GM21515 (cell line): ENCODE measurements around the gene PARP6.
A peak's percentile ranks its signal among the peaks of the same experiment; 100 is the strongest.

Experiments
- ATAC-seq: cut with Tn5 transposase; IDR thresholded peaks from one replicate; pipeline ENCODE4 v1.9.1; 2021; ENCODE audit not compliant: unreplicated experiment

PARP6 gene

DNA sequence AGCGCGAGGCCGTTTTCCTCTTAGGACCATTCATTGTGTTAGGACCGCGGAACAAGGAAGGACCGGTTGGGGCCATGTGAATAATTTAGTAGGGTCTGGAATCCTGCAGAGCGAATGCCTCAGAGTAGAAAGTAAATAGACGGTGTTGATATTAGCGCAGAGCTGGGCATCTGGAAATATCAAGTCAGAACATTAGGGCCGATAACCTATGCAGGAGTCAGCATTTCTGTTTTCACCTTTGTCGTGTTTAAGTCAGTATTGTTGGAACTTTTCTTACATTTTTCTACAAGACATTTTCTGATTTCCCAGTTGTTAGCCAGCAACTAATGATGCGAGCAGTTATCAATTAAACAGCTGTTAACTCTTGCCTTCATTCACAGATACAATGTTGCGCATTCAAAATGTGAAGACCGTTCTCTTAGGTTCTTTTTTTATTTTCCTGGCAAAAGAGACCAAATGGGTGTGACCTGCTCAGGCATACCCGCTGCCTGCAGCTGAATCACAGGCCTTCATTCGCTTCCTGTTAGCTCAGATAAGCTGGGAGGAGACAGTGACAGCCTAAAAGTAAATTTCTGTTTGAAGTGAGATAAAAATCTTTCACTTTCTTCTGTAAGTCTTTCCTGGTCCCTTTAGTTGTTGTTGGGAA is 40.4 kb downstream of the PARP6 start:
- ATAC-seq: no peak

DNA sequence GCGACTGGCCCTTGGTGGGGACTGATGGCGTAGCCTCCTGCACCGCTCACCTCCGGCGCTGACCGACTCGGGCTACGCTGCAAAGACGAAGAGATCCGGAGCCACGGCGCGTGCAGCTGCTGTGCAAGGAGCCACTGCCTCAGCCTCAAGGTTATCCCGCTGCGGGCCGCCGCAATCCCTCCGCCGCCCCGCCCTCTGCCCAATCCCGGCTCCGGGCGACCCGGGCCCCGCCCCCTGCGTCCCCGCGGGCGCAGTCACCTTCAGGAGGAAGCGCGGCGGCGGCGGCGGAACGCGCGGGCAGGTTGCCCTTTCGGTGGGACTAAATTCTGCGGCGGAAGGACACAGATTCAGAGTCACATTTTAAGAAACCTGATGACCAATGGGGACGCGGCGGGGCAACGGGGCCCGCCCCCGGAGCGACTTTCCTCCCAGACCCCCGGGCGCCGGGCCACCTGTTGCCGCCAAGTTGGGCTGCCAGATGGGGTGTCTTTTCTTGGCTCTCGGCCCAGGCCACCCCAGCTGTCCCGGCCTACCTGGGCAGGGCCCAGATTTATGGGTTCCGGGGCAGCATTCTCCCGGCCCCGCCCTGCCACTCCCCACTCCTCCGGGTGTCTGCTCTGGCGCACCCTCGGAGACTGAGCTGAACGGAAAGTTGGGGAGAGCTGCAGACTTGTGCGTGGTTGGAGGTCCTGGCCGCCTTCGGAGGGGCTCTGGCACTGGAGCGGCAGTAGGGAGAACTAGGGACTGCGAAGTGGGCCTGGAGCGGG is 41.1 kb downstream of the PARP6 start, which contains the start of gene PKM:
Gene PKM (minus strand): TSS at position 125 of the 767 bp plus-strand sequence. CDS start 12,093 bp downstream, outside the sequence.
- ATAC-seq: peak; percentile 43

DNA sequence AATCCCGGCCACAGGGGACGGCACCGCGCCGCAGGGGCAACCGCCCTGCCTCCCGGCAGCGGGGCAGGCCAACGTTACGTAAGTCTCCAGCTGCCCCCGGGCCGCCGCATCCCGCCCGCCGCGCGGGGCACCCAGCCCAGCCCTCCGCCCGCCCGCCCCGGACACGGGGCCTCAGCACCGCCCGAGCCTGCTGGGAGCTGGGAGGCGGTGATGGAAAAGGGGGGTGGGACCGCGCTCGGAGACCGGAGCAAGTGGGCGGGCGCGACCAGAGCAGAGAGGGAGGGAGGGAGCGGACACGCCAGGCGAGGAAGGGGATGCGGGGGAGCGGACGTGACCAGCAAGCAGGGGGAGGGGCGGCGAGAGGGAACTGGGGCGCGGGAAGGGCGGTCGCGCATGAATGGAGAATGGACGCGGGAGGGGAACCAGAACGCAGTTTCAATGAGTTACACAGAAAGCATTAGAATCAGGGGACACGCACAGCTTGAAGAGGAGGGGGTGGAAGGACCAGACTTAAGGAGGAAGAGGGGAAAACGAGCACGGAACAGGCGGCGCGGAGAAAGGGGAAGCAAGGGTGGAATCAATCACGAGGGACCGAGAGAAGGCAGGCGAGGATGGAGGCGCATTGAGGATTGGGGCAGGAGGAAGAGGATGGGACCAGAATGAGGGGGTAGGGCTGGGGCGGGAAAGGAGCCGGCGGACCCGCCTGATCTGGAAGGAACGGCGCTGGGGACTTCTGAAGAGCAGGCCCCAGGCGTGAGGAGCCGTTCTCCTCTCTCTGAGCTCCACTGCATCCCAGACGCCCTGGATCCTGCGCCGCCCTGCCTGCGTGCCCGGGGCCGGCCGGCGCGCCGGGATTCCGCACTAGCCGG is 41.9 kb downstream of the PARP6 start:
- ATAC-seq: no peak

DNA sequence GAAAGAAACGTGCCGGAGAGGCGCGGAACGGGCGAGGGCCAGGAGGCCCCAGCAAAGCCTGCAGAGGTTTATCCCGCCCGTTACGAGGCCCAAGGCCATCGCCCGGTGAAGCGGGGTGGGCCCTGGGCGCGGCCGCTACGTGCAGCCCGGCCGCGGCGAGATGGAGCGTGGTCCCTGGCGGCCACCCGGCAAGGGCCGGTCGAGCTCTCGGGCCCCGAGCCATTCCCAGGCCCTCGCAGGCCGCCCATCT is 42.5 kb downstream of the PARP6 start:
- ATAC-seq: no peak

DNA sequence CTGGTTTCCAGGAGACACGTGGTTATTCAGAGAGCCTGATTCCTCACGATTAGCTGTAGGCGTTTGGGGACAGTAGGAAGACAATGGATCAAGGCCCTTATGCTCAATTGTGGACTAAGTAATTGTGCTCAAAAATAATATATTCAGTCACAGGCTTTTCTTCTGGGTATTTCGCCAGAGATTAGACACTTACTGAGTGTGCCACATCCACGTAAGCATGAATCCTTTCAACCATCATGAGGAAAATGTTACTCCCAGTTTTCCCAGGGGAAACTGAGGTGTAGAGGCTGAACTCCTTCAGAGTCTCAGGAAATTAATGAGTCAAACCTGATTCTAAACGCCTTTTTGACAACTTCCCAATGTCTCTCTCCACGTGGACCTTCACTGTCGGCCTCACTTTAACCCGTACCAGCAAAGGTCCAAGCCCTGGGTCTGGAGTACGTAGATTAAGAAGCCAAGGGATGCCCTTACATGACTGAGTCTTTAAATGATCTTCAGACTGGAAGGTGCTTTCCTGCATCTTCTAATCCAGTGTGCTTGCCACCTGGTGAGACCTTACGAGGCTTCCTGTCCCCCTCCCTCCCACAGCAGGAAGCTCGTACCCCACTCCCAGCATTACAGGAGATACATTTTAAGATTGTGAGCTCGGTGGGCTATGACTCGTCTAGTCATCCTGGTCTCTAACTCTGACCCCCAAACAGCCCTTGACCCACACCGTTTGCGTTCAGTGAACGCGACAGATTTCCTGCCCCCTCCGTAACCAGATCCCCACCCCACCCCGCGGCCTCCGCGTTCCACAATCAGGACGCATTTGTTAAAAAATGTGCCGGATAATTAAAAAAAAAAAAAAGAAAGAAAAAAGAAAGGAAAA is 43.0 kb downstream of the PARP6 start:
- no peak for ATAC-seq

DNA sequence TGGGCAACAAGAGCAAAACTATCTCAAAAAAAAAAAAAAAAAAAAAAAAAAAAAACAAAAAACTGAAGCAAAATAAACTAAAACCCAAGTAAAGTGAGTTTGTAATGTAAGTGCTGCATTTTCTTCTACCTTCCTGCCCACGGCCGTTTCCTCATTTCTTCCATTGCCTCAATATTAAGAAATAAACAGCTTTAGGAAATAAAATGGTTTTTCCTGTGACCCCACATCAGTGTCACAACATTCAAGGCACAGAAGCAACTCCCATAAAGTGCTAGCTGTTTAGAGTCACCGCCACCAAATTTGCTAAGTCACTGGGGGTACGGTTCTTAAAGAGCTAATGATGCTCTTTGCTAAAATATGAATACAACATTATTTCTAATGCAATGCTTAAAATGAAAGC is 44.6 kb downstream of the PARP6 start:
- no peak for ATAC-seq

DNA sequence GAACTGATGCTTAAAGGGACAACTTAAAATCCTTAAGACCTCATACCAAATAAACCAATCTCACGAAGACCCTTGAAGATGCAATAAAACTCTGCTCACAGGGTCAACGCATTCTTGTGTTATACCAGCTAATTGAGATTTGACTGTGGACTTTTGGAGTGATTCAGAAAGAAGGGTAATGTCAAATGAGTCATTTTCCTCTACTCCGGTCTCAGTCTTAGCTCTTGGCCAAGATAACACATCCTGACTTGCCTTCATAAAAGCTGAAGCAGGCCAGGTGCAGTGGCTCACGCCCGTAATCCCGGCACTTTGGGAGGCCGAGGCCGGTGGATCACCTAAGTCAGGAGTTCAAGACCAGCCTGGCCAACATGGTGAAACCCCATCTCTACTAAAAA is 45.2 kb downstream of the PARP6 start:
- no peak for ATAC-seq

DNA sequence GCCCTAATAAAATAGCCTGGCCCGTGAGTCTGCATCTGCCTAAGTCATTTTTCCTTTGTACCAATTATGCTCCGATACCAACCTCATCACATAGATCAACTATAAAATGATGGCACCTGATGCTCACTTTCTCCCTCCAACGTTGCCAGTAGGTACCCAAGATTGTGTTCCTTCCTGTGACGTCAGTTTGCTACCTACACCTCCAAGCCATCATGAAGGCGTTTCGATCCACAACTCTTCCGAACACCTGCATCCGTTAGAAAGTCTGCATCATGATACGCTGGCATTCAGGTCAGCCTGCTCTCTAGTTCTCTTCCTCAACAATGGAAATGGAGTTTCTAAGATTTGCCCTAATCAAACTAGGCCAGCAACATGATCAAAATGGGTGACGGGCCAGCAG is 49.1 kb downstream of the PARP6 start:
- ATAC-seq: no peak

DNA sequence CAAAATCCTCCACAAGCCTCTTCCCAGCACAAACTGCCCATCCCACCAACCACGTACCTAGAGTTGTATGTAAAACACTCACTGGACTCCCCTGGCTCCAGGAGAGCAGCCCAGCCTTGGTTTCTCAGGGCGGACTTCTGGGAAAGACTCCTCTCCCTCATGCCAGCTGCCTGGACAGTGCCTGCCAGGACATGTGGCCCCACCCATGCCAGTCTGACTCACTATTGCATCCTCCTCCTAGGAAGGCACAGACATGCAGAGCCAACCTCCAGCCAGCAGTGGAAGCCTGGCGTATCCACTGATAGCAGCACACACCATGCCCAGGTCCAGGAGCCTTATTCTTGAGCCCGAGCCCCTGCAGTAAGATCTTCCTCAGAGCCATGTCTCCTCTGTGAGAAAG is 50.0 kb downstream of the PARP6 start:
- ATAC-seq: no peak

DNA sequence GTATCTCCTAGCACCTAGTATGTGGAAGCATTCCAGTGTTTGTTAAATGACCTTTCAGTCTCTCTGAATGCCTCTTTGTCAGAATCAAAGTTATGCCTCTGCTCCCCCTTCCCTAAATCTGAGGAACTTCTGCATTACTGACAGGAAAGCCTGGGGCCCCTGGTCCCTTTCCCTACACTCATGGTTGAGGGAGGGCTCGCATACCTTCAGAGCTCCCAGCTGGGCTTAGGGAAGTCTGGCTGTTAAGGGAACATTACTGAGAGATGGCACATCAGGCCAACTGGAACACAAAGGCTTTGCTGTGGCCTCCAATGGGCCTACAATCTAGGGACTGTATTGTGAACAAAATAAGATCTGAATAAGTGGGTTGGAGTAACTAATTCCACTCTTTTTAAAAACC is 51.7 kb downstream of the PARP6 start:
- ATAC-seq: no peak

DNA sequence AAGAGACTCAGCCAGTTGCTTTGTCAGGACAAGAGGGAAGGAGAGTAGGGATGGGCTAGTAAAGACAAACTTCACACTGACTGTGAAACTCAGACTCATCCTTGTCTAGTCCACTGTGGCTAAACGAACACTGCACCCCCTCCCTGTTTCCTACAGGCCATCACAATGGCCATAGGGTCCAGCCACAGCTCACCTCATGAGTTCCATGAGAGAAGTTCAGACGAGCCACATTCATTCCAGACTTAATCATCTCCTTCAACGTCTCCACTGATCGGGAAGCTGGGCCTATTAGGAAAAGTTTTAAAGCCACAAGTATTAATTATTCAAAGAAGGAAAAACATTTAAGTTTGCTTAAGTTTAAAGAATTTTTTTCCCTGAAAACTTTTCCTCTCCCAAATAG is 55.1 kb downstream of the PARP6 start:
- ATAC-seq: no peak

DNA sequence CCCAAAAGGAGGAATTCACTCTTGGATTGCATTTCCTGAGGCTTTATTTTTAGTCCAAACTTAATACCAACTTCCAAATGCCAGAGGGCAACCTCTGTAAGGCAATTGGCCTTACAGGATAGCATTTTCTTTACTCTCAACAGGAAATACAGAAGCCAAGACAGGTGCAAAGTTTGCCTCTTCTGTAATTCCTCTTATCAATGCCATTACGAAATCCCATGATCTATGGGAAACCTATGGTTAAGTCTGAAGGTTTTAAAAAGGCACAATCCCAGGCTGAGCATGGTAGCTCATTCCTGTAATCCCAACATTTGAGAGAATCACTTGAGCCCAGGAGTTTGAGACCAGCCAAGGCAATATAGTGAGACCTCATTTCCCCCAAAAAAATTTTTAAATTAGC is 56.3 kb downstream of the PARP6 start:
- no peak for ATAC-seq

DNA sequence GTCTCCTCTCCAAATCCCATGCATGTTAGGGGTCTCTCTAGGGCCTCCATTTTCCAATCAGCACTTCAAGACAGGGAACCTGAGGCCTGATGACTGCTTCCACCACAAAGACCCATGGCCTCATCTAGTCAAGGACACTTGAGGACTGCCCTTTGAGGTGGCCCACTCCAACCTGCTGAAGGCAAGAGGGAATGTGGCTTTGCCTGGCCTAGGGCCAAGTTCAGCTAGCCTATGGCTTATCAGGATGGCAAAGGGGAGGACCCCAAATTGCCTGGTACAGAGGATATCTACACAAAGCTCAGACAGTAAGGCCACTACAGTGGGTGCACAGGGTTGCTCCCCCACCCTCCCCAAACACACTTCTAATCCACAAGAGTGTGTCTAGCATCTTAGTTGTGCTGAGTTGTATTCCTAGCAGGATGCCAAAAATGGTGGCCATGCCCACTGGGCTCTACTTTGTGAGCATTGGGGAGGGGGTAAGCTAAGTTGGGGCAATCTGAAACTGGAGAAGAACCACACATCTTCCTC is 64.7 kb downstream of the PARP6 start:
- no peak for ATAC-seq

DNA sequence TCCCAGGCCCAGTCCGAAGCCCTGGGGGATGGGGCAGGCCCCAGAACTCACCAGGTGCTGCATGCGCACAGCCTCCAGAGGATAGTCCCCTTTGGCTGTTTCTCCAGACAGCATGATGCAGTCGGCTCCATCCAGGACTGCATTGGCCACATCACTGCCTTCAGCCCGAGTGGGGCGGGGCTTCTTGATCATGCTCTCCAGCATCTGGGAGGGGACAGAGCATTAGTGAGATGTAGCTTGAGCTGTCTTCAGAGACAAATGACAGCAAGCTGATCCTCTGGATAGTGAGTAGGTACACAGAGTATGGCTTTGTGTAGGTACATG is 65.7 kb downstream of the PARP6 start:
- no peak for ATAC-seq

DNA sequence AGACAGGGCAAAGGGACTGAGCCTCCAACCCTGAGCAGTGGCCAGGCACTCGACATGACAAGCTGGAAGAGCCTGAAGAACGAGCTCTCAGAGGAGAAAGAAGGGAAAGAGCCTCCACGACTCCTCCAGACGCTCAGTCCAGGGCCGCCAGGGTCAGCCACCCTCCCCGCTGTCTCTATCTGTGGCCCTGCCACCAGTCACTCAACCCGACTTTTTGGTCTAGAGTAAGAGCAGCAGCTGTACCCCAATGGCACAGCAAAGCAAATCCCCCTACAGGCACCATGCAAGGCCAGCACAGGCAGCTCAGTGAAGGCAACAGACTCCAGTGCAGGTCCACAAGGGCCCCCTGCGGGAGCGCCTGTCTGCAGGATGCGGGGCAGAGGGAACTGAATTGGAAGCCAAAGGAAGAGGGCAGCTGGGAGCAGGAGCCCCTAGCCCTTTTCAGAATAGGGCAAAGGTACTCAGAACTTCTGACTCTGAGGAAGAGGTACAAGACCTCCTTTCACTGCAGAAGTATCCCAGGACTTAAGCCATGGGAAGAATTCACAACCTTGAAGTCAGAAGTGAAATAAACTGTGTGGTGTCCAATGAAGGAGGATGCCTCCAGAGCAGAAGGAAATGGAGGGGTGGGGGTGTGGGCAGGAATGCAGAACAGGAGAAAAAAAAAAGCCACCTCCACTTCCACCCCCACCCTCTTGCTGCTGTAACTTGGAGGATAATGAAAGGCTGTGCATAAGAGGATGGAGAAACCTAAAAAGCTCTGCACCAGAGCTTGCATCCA is 66.3 kb downstream of the PARP6 start:
- no peak for ATAC-seq

DNA sequence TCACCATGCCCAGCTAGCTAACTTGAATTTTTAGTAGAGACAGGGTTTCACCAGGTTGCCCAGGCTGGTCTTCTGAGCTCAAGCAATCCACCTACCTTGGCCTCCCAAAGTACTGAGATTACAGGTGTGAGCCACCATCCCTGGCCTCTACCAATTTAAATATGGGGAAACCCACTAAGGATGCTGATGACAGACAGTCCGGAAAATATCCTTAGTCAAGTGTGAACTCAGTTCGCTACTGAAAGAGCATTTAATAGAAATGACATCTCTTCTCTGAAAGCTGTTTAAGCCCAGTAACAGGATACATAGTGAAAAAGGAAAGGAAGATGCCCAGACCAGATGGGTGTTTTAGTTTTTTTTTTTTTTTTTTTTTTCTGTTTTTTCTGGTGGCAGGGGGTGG is 67.1 kb downstream of the PARP6 start:
- no peak for ATAC-seq

DNA sequence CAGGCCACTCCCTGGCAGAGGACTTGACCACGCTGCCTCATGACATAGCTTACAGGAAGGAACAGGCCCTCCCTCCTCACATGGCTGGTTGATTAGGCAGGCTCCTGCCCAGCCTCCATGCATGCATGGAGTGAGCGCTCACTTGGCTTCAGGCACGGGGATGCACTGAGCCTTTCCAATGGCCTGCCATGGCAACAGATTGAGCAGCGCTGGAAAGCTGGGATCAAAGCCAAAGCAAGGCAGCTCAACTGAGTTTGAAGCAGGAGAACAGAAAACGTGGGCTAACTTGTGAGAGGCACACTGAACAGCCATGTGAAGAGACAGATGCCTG is 68.9 kb downstream of the PARP6 start:
- no peak for ATAC-seq

DNA sequence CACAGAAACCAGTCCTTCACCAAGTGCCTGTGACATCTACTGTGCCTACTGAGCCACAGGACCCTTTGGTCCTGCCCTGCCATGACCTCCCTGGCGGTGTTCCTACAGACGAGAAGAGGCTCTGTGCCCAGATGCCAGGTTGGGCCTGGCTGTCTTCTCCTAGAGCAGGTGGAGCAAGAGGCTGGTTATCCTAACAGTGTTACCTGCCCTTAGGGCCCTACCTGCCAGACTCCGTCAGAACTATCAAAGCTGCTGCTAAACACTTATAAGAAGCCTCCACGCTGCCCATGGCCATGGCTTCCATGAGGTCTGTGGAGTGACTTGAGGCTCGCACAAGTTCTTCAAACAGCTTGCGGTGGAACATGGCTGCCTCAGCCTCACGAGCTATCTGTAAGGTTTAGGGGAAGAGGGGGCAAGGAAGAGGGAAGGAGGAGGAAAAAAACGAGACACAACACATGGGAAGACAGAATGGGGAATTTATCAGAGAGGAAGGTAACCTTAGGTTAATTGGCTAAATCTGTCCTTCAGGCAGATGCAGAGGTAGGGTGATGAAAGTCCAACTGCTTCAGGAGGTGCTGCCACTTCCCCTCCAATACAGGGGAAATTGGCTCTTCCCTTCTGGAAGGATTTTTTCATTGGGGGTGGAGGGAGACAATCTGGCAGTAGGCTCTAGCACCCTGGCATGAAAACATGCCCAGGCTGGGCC is 69.4 kb downstream of the PARP6 start:
- ATAC-seq: no peak

DNA sequence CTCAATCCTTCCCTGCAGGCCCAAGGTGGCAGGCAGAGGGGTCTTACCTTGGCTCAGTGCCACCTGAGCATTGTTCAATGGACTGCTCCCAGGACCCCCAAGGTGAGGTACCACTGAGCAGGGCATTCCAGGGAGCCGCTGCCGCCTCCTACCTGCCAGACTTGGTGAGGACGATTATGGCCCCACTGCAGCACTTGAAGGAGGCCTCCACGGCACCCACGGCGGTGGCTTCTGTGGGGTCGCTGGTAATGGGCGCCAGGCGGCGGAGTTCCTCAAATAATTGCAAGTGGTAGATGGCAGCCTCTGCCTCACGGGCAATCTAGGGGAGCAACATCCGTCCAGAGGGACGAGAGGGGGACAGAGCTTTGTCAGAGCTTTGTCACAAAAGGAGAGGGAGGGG is 70.1 kb downstream of the PARP6 start:
- no peak for ATAC-seq

DNA sequence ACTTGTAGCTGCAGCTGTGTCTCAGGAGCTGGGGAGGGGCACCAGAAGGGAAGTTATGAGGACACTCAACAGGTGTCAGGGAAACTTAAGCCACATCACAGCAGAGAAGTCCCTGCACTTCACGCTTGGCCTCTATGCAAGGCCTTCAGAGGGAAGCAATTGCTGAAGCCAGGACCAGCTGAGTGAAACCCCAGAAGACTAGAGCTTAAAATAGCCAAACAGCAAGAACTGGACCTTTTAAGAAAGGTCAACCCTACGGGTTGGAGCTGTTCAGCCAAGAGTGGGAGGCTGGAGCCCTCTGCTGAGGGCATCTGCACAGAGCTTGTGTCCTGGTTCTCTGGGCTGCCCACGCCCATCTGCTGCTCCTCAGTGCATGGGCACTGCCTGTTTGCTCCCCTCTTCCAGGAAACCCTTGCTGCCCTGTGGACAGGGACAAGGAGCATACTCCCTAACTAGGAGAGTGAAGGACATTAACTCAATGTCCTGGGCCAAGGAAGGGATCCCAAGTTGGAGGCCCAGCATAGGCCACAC is 70.9 kb downstream of the PARP6 start:
- no peak for ATAC-seq
